NT2/D1 (cell line): ENCODE data around the gene PFDN1.

ENCODE experiments used
- YY1 ChIP-seq: IDR thresholded peaks from 2 replicates; pipeline ENCODE4 v1.6.1; 2011; ENCODE audit not compliant: insufficient read length, insufficient read depth
- ZNF274 ChIP-seq: IDR thresholded peaks from 2 replicates; pipeline ENCODE4 v1.6.1; 2011; ENCODE audit warnings: mild to moderate bottlenecking, low read depth, low read length

DNA sequence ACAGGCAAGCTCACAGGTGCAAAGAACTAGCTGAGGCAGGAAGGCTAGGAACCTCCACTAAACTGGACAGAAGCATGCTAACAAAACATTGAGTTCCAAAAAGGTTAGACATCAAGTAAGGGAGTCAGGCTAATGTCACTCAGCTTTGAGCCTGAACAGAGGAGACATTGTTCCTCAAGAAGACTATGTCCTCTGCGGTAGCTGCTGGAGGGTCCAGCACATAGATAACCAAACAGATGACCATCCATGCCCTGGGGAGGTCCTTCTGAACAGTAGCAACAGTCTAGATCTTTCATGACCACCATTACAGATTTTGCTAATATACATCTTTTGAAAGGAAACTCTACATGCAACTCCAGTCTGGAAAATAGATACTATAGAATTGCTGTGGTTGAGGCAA, 70.2 kb downstream of the PFDN1 start:
- TF ChIP-seq YY1 (no peak), ZNF274 (no peak)
